GM19328 (cell line): ENCODE measurements around the gene TMPRSS12.
"Not testable (repeated sequence)": the region's sequence is repeated elsewhere in the genome, so short reads cannot be mapped to it uniquely, and the experiment has no call there.

ENCODE experiments used
- ATAC-seq: cut with Tn5 transposase; IDR thresholded peaks from one replicate; pipeline ENCODE4 v1.9.1; 2021; ENCODE audit warnings: mild to moderate bottlenecking, moderate library complexity; ENCODE audit not compliant: unreplicated experiment

Gene TMPRSS12

DNA sequence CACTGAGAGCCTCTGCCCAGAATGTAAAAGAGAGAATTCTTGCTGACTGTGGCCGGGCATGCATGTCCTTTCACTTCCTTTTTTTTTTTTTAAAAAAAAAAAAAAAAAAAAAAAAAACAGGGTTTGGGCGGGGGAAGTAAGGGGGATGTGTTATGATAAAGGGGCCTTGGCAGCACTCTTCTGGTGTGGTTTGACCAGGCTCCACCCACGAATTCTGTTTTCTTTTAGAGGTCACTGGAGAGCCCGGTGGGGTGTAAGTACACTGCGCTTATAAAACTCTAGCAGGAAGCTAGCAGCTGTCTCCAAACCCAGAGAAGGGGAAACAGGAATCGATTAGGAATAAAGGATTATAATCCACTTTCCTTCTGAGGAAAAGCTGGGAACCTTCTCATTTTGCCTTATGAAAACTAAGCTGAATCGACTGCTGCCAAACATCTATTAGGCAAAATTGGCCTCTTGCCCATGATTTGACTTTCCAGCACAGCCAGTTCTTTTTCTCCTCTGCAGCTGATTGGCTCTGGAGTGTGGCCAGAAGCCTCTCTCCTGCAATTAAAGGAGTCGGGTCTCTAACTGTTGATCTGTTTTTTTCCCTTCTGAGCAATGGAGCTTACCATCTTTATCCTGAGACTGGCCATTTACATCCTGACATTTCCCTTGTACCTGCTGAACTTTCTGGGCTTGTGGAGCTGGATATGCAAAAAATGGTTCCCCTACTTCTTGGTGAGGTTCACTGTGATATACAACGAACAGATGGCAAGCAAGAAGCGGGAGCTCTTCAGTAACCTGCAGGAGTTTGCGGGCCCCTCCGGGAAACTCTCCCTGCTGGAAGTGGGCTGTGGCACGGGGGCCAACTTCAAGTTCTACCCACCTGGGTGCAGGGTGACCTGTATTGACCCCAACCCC, 82.0 kb downstream of the TMPRSS12 start:
- peak; percentile 89 for ATAC-seq

DNA sequence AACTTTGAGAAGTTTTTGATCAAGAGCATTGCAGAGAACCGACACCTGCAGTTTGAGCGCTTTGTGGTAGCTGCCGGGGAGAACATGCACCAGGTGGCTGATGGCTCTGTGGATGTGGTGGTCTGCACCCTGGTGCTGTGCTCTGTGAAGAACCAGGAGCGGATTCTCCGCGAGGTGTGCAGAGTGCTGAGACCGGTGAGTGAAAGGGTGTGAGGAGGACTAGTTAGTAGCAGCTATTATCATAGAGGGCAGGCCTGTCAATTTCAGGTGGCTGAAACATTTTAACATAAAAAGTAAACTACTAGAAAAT, 82.6 kb downstream of the TMPRSS12 start:
- peak; percentile 17 for ATAC-seq

DNA sequence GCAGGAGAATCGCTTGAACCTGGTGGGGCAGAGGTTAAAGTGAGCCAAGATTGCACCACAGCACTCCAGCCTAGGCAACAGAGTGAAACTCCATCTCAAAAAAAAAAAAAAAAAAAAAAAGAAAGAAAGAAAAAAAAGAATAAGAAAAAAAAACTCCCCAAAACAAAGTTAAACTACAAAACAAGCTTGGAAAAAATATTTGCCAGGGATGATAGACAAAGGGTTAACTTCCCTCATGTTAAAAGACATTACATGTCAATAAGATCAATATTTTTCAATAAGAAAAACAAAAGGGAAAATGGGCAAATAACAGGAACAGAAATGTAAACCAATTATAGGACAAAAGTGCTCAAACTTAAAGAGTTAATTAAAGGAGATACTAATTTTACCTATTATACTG, 83.2 kb downstream of the TMPRSS12 start:
- ATAC-seq: no peak

DNA sequence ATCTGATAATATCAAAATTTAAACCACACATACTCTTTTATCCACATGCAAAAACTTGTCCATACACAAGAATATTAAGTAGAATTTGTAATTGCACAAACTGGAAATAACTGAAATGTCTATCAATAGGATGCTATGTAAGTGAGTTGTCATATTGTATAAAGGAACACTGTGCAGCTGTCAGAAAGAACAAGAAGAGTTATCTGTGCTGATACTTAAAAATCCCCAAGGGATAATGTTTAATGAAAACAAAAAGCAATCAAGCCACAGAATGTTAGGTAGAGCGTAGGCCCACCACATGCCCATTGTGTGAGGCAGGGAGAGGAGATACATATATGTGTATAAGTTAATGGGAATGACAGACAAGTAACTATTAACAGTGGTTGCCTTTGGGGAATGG, 83.7 kb downstream of the TMPRSS12 start:
- no peak for ATAC-seq

DNA sequence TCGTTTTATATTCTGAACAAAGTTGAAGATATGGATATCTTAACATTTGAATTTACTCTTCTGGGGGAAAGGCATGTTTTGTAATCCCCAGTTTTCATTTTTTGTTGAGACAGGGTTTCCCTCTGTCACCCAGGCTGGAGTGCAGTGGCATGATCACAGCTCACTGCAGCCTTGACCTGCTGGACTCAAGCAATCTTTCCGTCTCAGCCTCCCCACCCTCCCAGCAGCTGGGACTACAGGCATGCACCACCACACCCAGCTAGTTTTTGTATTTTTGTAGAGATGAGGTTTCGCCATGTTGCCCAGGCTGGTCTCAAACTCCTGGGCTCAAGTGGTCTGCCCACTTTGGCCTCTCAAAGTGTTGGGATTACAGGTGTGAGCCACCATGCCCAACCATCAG, 84.2 kb downstream of the TMPRSS12 start:
- ATAC-seq: not testable (repeated sequence)

DNA sequence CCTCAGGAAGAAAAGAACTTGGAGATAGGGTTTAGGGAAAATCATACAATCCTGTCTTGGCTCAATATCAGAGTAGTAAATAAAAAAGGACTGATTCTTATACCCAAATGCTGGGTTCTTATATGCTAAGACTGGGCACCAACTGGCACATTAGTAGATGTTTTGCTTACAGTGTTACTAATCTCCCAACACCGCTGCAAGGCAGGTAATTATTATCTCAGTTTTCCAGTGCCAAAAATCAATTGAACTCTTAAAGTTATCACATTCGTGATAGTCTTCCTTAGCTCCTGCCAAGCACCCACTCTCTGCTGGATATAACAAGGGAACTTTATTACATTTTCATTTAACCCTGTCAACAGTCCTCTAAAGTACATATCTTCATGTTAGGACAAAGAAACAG, 84.6 kb downstream of the TMPRSS12 start:
- ATAC-seq: no peak

DNA sequence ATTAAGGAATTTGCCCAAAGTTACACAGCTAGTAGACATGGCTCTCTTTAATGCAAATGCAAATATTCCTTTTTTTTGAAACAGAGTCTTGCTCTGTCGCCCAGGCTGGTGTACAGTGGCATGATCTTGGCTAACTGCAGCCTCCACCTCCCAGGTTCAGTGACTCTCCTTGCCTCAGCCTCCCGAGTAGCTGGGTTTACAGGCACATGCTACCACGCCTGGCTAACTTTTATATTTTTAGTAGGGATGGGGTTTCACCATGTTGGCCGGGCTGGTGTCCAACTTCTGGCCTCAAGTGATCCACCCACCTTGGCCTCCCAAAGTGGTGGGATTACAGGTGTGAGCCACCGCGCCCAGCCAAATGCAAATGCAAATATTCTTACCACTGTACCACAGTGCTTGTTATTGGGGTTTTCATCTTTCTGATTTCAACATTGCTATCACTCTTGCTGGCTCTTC, 85.1 kb downstream of the TMPRSS12 start:
- no peak for ATAC-seq

DNA sequence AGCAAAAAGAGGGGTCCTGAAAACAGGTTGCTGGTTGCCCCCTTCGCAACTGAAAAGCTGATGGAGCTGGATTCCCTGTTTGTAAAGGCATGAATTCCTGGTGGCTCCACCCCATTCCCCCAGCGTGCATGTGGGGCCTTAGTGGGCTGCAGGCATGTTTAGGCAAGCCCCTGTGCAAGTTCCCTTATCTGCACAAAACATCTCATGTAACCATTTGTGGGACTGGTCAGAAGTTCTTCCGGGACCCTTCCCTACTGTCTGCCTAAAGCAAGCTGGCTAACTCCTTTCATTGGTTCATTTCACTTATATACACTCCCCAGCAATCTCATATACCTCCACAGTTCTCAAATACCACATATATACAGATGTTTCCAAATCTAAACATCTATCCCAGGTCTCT, 85.7 kb downstream of the TMPRSS12 start:
- ATAC-seq: no peak

DNA sequence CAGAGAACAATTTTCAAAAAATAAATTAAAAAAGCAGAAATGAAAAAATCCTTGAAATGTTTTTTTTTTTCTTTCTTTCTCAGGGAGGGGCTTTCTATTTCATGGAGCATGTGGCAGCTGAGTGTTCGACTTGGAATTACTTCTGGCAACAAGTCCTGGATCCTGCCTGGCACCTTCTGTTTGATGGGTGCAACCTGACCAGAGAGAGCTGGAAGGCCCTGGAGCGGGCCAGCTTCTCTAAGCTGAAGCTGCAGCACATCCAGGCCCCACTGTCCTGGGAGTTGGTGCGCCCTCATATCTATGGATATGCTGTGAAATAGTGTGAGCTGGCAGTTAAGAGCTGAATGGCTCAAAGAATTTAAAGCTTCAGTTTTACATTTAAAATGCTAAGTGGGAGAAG, 87.1 kb downstream of the TMPRSS12 start:
- ATAC-seq: no peak

DNA sequence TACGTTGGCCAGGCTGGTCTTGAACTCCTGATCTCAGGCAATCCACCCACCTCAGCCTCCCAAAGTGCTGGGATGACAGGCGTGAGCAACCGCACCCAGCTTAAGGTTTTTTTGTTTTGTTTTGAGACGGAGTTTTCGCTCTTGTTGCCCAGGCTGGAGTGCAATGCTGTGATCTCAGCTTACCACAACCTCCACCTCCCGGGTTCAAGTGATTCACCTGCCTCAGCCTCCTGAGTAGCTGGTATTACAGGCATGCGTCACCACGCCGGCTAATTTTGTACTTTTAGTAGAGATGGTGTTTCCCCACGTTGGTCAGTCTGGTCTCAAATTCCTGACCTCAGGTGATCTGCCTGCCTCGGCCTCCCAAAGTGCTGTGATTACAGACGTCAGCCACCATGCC, 87.8 kb downstream of the TMPRSS12 start:
- not testable (repeated sequence) for ATAC-seq

DNA sequence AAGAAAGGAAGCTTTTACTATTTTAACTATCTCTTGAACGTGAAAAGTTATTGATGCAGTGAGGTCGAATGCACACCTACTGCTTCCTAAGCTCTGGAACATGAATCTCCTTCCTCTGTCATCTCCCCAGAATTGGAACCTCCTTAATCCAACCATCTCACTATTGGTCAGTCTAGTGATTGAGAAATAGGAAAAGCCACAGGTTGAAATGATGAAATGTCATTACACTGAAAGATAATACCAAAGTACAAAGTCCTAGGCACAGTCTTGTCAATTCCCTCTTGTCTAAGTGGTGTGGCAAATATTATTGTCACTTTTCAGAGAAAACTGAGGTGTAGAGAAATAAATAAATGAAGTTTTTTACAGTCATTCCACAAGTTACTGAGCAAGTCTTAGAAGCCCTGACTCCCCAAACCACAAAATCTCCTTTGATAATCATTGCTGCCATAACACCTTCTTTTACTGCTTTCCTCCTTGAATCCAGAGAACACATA, 90.1 kb downstream of the TMPRSS12 start:
- ATAC-seq: no peak

DNA sequence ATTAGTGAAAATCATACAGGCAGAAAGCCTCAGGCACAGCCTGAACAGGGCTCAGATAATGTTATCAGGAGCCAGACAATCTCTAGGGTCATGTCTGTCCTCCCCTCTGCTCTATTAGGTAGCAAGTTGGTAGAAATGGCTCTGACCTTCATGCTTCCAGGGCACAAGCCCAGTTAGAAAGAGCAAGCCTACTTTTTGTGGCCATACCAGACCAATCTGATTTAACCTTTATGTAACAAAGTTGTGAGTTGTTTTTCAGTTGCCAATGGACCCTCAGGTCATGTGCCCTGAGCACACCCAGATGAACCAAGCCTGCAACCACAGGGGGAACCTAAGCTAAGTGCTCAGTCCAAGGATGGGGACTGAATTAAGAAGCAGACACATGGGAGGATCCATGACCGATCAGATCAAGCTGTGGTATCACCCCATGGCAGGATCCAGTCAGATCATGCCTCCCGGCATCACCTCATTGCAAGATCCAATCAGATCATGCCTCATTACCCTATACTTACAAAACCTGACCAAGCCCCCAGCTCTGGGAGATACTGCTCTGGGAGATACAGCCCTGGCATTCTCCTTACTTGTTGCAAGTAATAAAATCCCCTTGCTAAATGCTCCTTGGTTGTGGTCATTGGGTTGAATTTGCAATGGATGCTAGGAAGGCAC, 90.9 kb downstream of the TMPRSS12 start:
- no peak for ATAC-seq

DNA sequence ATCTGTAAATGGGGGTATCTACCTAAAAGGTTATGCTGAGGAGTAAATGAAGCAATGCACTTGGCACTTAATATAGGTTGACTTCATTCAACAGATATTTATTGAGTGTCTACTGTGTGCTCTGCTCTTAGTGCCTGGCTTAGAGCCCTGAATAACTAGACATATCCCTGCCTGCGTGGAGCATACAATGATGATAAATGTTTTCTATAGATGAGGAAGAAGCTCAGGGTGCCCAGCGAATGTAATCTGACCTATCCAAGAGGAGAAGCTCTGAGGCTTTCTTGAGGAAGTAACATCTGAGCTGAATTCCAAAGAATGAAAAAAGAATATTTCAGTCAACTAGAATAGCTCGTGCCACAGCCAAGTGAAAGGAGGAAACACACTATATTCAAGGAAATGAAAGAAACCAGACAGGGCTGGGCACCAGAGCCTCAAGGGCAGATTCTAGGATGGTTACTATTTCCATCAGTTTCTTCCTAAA, 91.7 kb downstream of the TMPRSS12 start:
- ATAC-seq: no peak

DNA sequence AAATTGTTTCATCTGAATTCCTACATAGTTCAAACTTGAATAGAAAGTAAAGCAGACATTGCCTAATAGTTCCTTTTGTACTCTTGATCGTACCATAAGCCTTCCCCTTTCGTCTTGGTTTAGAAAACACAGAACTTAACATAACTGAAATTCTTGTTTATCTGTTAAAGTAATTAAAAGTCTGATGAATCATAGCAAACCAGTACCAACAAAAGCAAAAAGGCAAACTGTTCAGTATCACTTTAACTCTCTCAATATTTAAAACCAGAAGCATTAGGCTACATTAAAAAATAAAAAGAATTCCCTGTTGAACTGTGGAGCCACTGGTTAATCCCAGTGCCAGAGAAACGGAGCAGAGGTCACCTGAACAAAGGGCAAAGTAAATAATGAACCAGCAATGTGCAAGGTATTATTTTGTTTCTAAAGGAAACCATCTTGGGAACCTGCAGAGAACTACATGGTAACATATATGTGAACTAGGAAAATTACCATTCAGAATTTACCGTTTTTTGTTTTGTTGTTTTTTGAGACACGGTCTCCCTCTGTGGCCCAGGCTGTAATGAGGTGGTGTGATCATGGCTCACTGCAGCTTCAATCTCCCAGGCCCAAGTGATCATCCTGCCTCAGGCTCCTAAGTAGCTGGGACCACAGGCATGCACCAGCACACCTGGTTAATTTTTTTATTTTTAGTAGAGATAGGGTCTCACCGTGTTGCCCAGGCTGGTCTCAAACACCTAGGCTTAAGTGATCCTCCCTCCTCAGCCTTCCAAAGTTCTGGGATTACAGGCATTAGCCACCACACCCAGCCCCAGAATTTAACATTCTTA, 92.5 kb downstream of the TMPRSS12 start:
- no peak for ATAC-seq

DNA sequence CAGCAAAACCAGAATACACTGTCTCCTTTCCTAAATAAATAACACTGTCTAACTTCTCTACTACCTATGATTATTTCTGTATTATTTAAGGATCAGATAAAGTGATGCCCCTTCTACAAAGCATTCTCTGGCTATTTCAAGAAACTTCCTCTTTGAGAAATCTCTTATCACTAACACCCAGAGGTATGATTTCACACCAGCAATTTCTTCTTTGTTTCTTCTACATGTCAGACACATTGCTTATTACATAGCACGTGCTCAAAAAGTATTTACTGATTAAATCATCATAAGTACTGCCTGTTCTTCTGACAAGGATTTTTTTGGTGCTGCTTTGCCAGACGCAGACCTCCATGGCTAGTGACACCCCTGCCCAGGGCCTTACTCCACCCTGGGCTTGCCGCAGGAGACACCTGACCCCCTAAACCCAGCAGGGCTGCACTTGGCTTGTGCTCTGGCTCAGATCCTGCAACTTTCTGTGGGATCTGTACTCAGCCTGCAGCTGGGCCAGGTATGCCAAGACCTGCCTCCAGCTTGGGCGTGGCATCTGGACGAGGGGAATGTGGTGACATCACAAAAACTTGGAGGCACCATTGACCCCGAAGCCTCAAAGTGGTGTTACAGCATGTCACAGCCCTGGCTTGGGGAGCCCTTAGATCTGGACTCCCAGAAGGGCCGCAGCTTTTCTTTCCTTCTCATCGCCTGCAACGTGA, 94.2 kb downstream of the TMPRSS12 start:
- no peak for ATAC-seq
